ENCODE results near the gene CCT2. TPM values are rescaled to one million over a fixed set of nuclear protein-coding genes. Genes with fewer than 3 reads are reported as not detected.

Gene CCT2
- total and polyA plus RNA-seq, 2 of the 13 experiments (the other 11 are each of a cell fraction or from before 2014, with no cell fraction given), result 209 to 388 TPM

- no peaks in the 10 kb centered on the region for H3K9me3 ChIP-seq (ENCODE audit: low read length)
- H3K4me2 ChIP-seq (ENCODE audit: low read depth, low read length), result no peak overlapping the region
- WGBS (ENCODE audit: low lambda C conversion rate), result 93% methylated on average over 1 of the region's 1 CpG
- DNase-seq (ENCODE audit: low spot score), result no peak
- in situ Hi-C loops (cut with HindIII; ENCODE audit: extremely low pct_ligation_motif_present, low pct_unique_long_range_greater_than_20kb), result no loop called here
- no peaks in the 10 kb centered on the region for H3K4me1 ChIP-seq (ENCODE audit: insufficient read depth, low read length)
- POLR2A ChIA-PET, result no interaction called here
- no peak for FAIRE-seq
- BruUV-seq (replicated peaks), result no TSS peak
- H3K27ac ChIP-seq (ENCODE audit: extremely low read length, insufficient read depth, low read length), result no peak overlapping the region
- no peak overlapping the region for H3K4me3 ChIP-seq (replicated peaks in 1 of 3; ENCODE audit: insufficient read depth in 1 of 3, low read depth in 2 of 3, low read length in 3 of 3)
- intact Hi-C loops (cut with micrococcal nuclease; ENCODE audit: unreplicated experiment), result no loop called here
- H4K20me1 ChIP-seq (ENCODE audit: insufficient read depth, low read length), result no peaks in the 10 kb centered on the region
- TF ChIP-seq AKAP8 (CRISPR knock-in tag; IDR thresholded peaks at IDR 0.05) (no peak), PCBP2 (optimal IDR thresholded peaks at IDR 0.05; ENCODE audit: low read depth, low read length, poor library complexity, severe bottlenecking) (no peak), E2F5 (CRISPR knock-in tag; conservative IDR thresholded peaks at IDR 0.05) (no peak), REST (IDR thresholded peaks at IDR 0.05; ENCODE audit: borderline replicate concordance in 1 of 2, low read depth in 1 of 2, low read length in 2 of 2) (no peak), ZBTB44 (CRISPR knock-in tag; IDR thresholded peaks at IDR 0.05) (no peak), EED (CRISPR knock-in tag; IDR thresholded peaks at IDR 0.05) (no peak), ZNF713 (CRISPR knock-in tag; IDR thresholded peaks at IDR 0.05) (no peak), NFYC (CRISPR knock-in tag; IDR thresholded peaks at IDR 0.05) (no peak), AFF4 (CRISPR knock-in tag; IDR thresholded peaks at IDR 0.05) (no peak), ZNF883 (CRISPR knock-in tag; IDR thresholded peaks at IDR 0.05; ENCODE audit: not compliant biosample characterization) (no peak), ZMYM3 (CRISPR knock-in tag; IDR thresholded peaks at IDR 0.05) (no peak), ZNF432 (CRISPR knock-in tag; IDR thresholded peaks at IDR 0.05; ENCODE audit: borderline replicate concordance) (no peak), RORA (CRISPR knock-in tag; IDR thresholded peaks at IDR 0.05) (no peak)
- peaks cover 0 to 3% of the 10 kb centered on the region in 2 experiments; a peak in 1 of 5 replicates for H3K36me3 ChIP-seq (replicated peaks in 1 of 2; ENCODE audit: control insufficient read depth in 1 of 2, insufficient read depth in 2 of 2, low read length in 2 of 2)
- no peak for ATAC-seq
- H3K27me3 ChIP-seq (ENCODE audit: control insufficient read depth in 1 of 2, insufficient read depth in 2 of 2, low read length in 2 of 2), result no peaks in the 10 kb centered on the region; a peak in 1 of 5 replicates
- no peak overlapping the region for H3K9ac ChIP-seq (ENCODE audit: insufficient read depth, low read depth, low read length)
- CTCF ChIA-PET (ENCODE audit: low intra/inter-chr PET ratio, low total read pairs), result no interaction called here
- no peaks in the 10 kb centered on the region for H3K79me2 ChIP-seq (ENCODE audit: insufficient read depth, low read length)
- H2AFZ ChIP-seq (ENCODE audit: low read length), result no peak overlapping the region
Observed at GRCh38 chr12:69545081-69545480, 40.2 kb upstream of the CCT2 start.
